ENCODE measurements around the gene VSX1. TPM values are rescaled to one million over a fixed set of nuclear protein-coding genes. Genes with fewer than 3 reads are reported as not detected.

The VSX1 gene
- not detected in 2 replicates for total RNA-seq
- long read RNA-seq = 0 reads

DNA sequence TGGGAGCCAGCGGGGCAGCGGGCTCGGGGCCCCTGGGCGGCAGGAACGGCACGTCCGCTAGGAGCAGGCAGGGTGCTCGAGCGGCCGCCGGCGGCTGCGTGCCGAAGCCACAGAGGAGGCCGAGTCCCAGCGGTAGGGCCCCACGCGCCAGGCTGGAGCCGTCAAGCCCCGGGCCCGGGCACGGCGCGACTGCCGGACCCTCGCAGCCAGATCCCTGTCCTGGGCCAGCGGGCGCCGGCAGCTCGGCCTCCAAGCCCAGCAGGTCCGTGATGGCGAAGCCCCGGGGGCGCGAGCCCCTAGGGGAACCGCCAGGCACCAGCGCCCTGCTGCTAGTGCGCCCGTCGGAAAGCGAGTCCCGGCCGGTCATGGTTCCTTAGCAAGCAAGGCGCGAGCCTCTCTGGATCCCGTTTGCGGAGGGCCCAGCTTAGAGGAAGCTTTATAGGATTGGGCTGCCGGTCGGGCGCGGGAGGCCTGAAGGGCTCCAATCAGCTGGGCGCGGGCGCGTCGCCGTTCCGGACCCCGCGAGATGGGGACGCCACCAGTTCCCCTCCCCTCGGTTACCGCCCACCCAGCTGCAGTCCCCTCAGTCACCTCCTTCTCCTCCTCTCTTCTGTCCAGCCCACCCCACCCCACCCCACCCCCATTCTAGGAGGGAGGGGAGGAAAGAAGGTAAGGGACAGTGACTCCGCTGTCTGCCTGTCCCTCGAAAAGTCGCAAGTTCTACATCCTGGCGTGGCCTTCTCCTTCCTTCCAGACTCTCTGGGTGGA, at the start of gene VSX1:
Gene VSX1 (minus strand): TSS at position 412 of the 768 bp plus-strand sequence. CDS start 45 bp downstream, at position 367.
- TF ChIP-seq, protein P1, sequence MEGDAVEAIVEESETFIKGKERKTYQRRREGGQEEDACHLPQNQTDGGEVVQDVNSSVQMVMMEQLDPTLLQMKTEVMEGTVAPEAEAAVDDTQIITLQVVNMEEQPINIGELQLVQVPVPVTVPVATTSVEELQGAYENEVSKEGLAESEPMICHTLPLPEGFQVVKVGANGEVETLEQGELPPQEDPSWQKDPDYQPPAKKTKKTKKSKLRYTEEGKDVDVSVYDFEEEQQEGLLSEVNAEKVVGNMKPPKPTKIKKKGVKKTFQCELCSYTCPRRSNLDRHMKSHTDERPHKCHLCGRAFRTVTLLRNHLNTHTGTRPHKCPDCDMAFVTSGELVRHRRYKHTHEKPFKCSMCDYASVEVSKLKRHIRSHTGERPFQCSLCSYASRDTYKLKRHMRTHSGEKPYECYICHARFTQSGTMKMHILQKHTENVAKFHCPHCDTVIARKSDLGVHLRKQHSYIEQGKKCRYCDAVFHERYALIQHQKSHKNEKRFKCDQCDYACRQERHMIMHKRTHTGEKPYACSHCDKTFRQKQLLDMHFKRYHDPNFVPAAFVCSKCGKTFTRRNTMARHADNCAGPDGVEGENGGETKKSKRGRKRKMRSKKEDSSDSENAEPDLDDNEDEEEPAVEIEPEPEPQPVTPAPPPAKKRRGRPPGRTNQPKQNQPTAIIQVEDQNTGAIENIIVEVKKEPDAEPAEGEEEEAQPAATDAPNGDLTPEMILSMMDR (IDR thresholded peaks at IDR 0.05; ENCODE audit: unreplicated experiment) = no peak
- Mint-ChIP-seq H3K9me3 (ENCODE audit: low read depth) (no peaks in the 10 kb centered on the region), H3K27ac (no peak within 1 kb of the TSS), H3K4me3 (ENCODE audit: low read depth) (no peak within 1 kb of the TSS), H3K27me3 (peaks cover 91% of the 10 kb centered on the region), H3K36me3 (ENCODE audit: insufficient read depth) (no peaks in the 10 kb centered on the region), H3K4me1 (ENCODE audit: low read depth) (no peaks in the 10 kb centered on the region)
- DNase-seq (ENCODE audit: low spot score, unreplicated experiment) = no peak

GRCh38 chr20:25129908-25130307, 48.0 kb upstream of the VSX1 start:
- Mint-ChIP-seq H3K4me3 (ENCODE audit: low read depth) (no peak overlapping the region), H3K36me3 (ENCODE audit: insufficient read depth) (no peaks in the 10 kb centered on the region), H3K9me3 (ENCODE audit: low read depth) (no peaks in the 10 kb centered on the region), H3K4me1 (ENCODE audit: low read depth) (no peaks in the 10 kb centered on the region), H3K27me3 (peaks cover 16% of the 10 kb centered on the region), H3K27ac (no peak overlapping the region)
- TF ChIP-seq, protein P1 (IDR thresholded peaks at IDR 0.05; ENCODE audit: unreplicated experiment) = no peak
- no peak for DNase-seq (ENCODE audit: low spot score, unreplicated experiment)

DNA sequence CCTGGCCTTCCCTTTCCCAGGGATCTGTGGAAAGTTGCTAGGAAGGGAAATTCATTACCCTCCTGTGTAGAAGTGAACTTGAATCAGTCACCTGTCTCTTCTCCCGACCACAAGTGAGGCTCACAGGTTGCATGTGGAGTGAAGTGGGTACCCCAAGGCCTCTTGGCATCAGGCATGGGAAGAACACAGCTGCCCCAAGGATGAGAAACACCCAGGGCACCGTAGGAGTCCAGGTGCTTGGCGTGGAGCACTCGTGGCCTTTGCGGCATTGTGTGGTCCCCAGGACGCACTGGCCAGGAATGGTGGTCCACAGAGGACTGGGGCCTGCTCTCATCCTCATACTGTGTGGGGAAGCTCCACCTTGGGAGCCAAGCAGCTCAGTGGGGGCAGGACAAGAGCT, 47.5 kb upstream of the VSX1 start:
- Mint-ChIP-seq H3K4me3 (ENCODE audit: low read depth) (no peak overlapping the region), H3K9me3 (ENCODE audit: low read depth) (no peaks in the 10 kb centered on the region), H3K36me3 (ENCODE audit: insufficient read depth) (no peaks in the 10 kb centered on the region), H3K27ac (no peak overlapping the region), H3K27me3 (peaks cover 16% of the 10 kb centered on the region), H3K4me1 (ENCODE audit: low read depth) (no peaks in the 10 kb centered on the region)
- DNase-seq (ENCODE audit: low spot score, unreplicated experiment) = no peak
- TF ChIP-seq, protein P1 (IDR thresholded peaks at IDR 0.05; ENCODE audit: unreplicated experiment) = no peak

- Mint-ChIP-seq H3K9me3 (ENCODE audit: low read depth) (no peaks in the 10 kb centered on the region), H3K4me1 (ENCODE audit: low read depth) (no peaks in the 10 kb centered on the region), H3K27me3 (peaks cover 16% of the 10 kb centered on the region), H3K36me3 (ENCODE audit: insufficient read depth) (no peaks in the 10 kb centered on the region), H3K27ac (no peak overlapping the region), H3K4me3 (ENCODE audit: low read depth) (no peak overlapping the region)
- DNase-seq (ENCODE audit: low spot score, unreplicated experiment) = no peak
- TF ChIP-seq, protein P1 (IDR thresholded peaks at IDR 0.05; ENCODE audit: unreplicated experiment) = no peak
Observed at GRCh38 chr20:25128649-25129048, 46.7 kb upstream of the VSX1 start.

DNA sequence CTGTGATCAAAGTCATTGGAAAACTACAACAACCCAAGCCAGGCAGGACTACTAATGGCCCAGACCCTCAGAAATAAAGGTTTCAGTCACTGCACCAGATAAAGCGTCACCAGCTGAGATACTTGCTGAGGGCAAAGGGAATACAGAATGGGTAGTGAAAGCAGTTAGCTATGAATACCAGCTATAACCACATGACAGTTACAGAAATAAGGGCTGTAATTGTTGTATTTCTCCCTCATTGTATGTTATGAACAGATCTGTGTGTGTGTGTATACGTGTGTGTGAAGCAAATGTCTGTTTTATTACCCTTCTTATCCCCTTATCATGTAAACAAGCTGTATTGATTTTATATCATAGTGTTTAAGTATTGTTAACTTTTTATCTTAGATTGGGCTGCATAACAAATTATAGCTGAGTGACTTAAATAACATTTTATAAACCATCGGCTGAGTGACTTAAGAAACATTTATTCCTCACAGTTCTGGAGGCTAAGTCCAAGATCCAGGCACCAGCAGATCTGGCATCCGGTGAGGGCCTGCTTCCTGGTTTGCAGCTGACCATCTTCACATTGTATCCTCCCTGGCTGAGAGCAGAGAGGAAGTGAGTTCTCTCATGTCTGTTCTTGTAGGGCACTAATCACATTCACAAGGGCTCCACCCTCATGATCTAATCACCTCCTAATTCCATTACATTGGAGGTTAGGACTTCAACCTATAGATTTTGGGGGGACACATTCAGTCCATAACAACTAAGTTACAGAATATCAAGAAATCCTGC, 46.0 kb upstream of the VSX1 start:
- H3K4me3 Mint-ChIP-seq (ENCODE audit: low read depth) = no peak overlapping the region
- H3K36me3 Mint-ChIP-seq (ENCODE audit: insufficient read depth) = no peaks in the 10 kb centered on the region
- H3K27ac Mint-ChIP-seq = no peak overlapping the region
- H3K9me3 Mint-ChIP-seq (ENCODE audit: low read depth) = no peaks in the 10 kb centered on the region
- H3K4me1 Mint-ChIP-seq (ENCODE audit: low read depth) = no peaks in the 10 kb centered on the region
- no peak for DNase-seq (ENCODE audit: low spot score, unreplicated experiment)
- TF ChIP-seq, protein P1 (IDR thresholded peaks at IDR 0.05; ENCODE audit: unreplicated experiment) = no peak
- peaks cover 15% of the 10 kb centered on the region for H3K27me3 Mint-ChIP-seq

All from progenitor cell of endocrine pancreas (in vitro differentiated cells).